ENCODE data around the gene TM9SF1.

DNA sequence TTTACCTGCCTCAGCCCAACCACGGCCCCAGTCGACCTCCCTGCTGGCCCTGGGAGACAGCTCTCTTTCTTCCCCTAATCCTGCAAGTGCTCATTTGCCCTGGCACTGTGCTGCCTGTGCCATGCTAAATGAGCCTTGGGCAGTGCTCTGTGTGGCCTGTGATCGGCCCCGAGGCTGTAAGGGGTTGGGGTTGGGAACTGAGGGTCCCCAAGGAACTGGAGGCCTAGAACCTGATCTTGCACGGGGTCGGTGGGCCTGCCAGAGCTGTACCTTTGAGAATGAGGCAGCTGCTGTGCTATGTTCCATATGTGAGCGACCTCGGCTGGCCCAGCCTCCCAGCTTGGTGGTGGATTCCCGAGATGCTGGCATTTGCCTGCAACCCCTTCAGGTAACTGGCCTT lies 45.2 kb downstream of the TM9SF1 start:
- TF ChIP-seq NANOG (IDR thresholded peaks at IDR 0.05; ENCODE audit: borderline replicate concordance) (no peak), POLR2AphosphoS5 (IDR thresholded peaks at IDR 0.05; ENCODE audit: low read depth) (no peak), EZH2phosphoT487 (IDR thresholded peaks at IDR 0.05; ENCODE audit: unreplicated experiment) (no peak), EZH2 (IDR thresholded peaks at IDR 0.05; ENCODE audit: low read depth, unreplicated experiment) (no peak), CREB1 (CRISPR knock-in tag; IDR thresholded peaks at IDR 0.05; ENCODE audit: low read depth) (no peak), ZNF114 (CRISPR knock-in tag; IDR thresholded peaks at IDR 0.05) (no peak), JUNB (IDR thresholded peaks at IDR 0.05; ENCODE audit: unreplicated experiment) (no peak), ZNF331 (CRISPR knock-in tag; IDR thresholded peaks at IDR 0.05; ENCODE audit: low read depth) (no peak), STAT1 (IDR thresholded peaks at IDR 0.05; ENCODE audit: unreplicated experiment) (no peak)
- TF ChIP-seq, protein P1, sequence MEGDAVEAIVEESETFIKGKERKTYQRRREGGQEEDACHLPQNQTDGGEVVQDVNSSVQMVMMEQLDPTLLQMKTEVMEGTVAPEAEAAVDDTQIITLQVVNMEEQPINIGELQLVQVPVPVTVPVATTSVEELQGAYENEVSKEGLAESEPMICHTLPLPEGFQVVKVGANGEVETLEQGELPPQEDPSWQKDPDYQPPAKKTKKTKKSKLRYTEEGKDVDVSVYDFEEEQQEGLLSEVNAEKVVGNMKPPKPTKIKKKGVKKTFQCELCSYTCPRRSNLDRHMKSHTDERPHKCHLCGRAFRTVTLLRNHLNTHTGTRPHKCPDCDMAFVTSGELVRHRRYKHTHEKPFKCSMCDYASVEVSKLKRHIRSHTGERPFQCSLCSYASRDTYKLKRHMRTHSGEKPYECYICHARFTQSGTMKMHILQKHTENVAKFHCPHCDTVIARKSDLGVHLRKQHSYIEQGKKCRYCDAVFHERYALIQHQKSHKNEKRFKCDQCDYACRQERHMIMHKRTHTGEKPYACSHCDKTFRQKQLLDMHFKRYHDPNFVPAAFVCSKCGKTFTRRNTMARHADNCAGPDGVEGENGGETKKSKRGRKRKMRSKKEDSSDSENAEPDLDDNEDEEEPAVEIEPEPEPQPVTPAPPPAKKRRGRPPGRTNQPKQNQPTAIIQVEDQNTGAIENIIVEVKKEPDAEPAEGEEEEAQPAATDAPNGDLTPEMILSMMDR (conservative IDR thresholded peaks at IDR 0.05; ENCODE audit: low read depth in 2 of 2): no peak
- TF ChIP-seq, protein P2, sequence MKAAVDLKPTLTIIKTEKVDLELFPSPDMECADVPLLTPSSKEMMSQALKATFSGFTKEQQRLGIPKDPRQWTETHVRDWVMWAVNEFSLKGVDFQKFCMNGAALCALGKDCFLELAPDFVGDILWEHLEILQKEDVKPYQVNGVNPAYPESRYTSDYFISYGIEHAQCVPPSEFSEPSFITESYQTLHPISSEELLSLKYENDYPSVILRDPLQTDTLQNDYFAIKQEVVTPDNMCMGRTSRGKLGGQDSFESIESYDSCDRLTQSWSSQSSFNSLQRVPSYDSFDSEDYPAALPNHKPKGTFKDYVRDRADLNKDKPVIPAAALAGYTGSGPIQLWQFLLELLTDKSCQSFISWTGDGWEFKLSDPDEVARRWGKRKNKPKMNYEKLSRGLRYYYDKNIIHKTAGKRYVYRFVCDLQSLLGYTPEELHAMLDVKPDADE (IDR thresholded peaks at IDR 0.05): no peak
- TF ChIP-seq, protein P3, sequence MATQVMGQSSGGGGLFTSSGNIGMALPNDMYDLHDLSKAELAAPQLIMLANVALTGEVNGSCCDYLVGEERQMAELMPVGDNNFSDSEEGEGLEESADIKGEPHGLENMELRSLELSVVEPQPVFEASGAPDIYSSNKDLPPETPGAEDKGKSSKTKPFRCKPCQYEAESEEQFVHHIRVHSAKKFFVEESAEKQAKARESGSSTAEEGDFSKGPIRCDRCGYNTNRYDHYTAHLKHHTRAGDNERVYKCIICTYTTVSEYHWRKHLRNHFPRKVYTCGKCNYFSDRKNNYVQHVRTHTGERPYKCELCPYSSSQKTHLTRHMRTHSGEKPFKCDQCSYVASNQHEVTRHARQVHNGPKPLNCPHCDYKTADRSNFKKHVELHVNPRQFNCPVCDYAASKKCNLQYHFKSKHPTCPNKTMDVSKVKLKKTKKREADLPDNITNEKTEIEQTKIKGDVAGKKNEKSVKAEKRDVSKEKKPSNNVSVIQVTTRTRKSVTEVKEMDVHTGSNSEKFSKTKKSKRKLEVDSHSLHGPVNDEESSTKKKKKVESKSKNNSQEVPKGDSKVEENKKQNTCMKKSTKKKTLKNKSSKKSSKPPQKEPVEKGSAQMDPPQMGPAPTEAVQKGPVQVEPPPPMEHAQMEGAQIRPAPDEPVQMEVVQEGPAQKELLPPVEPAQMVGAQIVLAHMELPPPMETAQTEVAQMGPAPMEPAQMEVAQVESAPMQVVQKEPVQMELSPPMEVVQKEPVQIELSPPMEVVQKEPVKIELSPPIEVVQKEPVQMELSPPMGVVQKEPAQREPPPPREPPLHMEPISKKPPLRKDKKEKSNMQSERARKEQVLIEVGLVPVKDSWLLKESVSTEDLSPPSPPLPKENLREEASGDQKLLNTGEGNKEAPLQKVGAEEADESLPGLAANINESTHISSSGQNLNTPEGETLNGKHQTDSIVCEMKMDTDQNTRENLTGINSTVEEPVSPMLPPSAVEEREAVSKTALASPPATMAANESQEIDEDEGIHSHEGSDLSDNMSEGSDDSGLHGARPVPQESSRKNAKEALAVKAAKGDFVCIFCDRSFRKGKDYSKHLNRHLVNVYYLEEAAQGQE (IDR thresholded peaks at IDR 0.05; ENCODE audit: unreplicated experiment): no peak
- TF ChIP-seq, protein P4, sequence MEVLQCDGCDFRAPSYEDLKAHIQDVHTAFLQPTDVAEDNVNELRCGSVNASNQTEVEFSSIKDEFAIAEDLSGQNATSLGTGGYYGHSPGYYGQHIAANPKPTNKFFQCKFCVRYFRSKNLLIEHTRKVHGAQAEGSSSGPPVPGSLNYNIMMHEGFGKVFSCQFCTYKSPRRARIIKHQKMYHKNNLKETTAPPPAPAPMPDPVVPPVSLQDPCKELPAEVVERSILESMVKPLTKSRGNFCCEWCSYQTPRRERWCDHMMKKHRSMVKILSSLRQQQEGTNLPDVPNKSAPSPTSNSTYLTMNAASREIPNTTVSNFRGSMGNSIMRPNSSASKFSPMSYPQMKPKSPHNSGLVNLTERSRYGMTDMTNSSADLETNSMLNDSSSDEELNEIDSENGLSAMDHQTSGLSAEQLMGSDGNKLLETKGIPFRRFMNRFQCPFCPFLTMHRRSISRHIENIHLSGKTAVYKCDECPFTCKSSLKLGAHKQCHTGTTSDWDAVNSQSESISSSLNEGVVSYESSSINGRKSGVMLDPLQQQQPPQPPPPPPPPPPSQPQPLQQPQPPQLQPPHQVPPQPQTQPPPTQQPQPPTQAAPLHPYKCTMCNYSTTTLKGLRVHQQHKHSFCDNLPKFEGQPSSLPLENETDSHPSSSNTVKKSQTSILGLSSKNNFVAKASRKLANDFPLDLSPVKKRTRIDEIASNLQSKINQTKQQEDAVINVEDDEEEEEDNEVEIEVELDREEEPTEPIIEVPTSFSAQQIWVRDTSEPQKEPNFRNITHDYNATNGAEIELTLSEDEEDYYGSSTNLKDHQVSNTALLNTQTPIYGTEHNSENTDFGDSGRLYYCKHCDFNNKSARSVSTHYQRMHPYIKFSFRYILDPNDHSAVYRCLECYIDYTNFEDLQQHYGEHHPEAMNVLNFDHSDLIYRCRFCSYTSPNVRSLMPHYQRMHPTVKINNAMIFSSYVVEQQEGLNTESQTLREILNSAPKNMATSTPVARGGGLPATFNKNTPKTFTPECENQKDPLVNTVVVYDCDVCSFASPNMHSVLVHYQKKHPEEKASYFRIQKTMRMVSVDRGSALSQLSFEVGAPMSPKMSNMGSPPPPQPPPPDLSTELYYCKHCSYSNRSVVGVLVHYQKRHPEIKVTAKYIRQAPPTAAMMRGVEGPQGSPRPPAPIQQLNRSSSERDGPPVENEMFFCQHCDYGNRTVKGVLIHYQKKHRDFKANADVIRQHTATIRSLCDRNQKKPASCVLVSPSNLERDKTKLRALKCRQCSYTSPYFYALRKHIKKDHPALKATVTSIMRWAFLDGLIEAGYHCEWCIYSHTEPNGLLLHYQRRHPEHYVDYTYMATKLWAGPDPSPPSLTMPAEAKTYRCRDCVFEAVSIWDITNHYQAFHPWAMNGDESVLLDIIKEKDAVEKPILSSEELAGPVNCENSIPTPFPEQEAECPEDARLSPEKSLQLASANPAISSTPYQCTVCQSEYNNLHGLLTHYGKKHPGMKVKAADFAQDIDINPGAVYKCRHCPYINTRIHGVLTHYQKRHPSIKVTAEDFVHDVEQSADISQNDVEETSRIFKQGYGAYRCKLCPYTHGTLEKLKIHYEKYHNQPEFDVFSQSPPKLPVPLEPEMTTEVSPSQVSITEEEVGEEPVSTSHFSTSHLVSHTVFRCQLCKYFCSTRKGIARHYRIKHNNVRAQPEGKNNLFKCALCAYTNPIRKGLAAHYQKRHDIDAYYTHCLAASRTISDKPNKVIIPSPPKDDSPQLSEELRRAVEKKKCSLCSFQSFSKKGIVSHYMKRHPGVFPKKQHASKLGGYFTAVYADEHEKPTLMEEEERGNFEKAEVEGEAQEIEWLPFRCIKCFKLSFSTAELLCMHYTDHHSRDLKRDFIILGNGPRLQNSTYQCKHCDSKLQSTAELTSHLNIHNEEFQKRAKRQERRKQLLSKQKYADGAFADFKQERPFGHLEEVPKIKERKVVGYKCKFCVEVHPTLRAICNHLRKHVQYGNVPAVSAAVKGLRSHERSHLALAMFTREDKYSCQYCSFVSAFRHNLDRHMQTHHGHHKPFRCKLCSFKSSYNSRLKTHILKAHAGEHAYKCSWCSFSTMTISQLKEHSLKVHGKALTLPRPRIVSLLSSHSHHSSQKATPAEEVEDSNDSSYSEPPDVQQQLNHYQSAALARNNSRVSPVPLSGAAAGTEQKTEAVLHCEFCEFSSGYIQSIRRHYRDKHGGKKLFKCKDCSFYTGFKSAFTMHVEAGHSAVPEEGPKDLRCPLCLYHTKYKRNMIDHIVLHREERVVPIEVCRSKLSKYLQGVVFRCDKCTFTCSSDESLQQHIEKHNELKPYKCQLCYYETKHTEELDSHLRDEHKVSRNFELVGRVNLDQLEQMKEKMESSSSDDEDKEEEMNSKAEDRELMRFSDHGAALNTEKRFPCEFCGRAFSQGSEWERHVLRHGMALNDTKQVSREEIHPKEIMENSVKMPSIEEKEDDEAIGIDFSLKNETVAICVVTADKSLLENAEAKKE (CRISPR knock-in tag; IDR thresholded peaks at IDR 0.05): no peak

Data from GM23338 (cell line).